Ureter (tissue), 1 donor: ENCODE measurements around the gene PDE4D. TPM values are rescaled to one million over a fixed set of nuclear protein-coding genes. Genes with fewer than 3 reads are reported as not detected.
"Not testable (repeated sequence)": the region's sequence is repeated elsewhere in the genome, so short reads cannot be mapped to it uniquely, and the experiment has no call there.

Source experiments
- DNase-seq: peaks from one replicate; pipeline ENCODE4 v3.0.0-alpha.2; 2020; ENCODE audit warnings: low spot score
- total RNA-seq: library from RNA; stranded (reverse); gene quantifications from one replicate; pipeline ENCODE4 v1.2.4, GENCODE V29; 2023
- donor health status: DM: yes; HTN: yes; CAD: no.

The PDE4D gene
- total RNA-seq, 1 donor from 2014 or later = 106 TPM

GRCh38 chr5:59473611-59474010 is 419.9 kb downstream of the PDE4D start:
- no peak for DNase-seq

GRCh38 chr5:59471463-59471862 is 422.1 kb downstream of the PDE4D start:
- DNase-seq = no peak

DNA sequence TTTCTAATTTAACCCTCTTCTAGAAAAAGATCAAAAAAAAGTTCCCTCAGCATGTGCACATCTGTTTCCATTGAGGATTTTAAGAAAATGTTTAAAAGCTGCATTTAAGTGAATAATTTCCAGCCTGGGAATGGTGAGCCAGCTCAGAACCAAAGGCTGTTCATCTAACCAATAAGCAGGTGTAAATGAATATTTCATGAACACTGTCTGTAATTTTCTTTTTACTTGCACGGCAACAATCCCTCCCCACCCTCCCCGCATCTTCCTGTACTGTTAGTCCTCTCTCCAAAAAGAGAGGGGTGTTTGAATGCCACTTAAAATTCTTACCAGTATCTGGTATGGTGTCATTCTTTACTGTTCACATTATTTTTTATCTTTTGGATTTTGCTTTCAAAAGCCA is 425.6 kb downstream of the PDE4D start:
- DNase-seq = no peak

DNA sequence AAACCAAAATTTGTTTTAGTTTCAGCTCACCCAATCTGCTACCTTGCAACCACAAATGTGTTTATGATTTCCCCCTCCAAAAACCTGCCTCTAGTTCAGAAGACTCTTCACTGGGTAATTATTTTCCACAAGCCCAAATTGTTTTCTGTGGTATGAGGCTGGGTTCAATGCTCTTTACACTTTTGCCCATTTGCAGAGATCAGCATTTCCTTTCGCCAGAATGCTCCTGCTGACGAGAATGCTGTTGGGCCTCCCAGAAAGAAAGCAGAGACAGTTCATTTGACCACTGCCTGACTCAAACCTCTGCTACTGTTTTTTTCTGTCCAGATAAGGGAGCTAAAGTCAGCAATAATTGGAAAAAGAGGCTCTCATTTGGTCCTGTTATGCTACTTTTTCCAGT is 427.3 kb downstream of the PDE4D start:
- no peak for DNase-seq

DNA sequence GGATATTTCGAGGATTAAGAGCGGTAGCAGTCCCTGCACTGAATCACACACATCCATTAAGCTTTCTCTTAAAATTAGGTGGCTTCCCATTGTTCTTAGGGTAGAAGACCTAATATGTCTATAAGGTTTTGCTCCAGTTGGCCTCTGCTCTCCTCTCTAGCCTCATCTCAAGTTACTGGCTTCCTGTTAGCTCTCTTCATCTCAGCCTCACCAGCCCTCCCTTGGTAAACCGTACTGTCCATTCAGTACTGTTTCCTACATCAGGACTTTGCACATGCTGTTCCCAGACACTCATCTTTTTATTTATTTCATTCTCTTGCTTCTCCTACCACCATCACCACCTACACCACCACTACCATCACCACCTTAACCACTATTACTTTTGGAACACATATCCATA is 428.6 kb downstream of the PDE4D start:
- DNase-seq = no peak

DNA sequence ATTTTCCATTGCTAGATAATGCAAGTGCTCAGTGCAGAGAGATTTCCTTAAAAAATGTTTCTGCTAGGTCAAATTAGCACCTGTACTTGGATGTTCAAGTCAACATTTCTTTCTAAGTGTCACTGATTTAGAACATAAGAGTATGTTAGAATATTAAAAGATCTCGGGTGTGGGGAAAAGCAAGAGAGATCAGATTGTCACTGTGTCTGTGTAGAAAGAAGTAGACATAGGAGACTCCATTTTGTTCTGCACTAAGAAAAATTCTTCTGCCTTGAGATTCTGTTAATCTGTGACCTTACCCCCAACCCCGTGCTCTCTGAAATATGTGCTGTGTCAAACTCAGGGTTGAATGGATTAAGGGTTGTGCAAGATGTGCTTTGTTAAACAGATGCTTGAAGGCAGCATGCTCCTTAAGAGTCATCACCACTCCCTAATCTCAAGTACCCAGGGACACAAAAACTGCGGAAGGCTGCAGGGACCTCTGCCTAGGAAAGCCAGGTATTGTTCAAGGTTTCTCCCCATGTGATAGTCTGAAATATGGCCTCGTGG is 429.8 kb downstream of the PDE4D start:
- not testable (repeated sequence) for DNase-seq

- DNase-seq = no peak
Observed at GRCh38 chr5:59462956-59463355, 430.6 kb downstream of the PDE4D start.

DNA sequence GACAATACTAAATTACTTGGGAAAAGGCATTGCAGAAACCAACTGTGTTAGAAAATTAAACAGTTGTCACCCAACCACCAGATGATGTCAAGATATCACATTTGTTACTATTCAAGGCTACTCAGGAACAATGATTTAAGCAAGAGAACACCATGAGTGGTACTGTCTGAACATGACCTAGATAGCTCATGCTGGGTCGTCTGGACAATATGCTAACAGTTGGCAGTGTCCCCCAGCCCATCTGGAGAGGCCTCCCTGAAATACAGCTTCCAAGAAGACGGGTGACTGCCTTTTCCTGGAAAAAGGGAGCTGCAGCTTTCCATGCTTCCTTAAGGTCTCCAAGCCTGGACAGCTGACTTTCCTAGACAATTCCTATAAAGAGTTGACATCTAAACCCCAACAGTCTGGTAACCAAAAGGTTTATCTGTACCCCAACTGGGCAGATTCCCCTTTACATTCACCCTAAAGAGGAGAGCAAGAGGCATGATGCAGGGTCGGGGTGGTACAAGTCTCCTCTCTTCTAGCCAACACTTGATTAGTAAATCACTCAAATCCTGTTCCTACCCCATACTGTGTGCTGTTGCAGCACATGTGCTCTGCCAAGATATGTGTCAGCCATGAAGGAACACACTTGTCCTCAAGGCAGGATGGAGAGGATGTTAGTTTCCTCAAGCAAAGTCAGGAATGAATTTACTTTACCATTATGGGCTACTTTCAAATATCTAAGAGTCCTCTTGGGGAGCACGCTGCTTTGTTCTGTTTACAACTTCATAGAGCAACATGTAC is 433.0 kb downstream of the PDE4D start:
- DNase-seq = no peak

- DNase-seq = no peak
Observed at GRCh38 chr5:59458966-59459729, 434.4 kb downstream of the PDE4D start.

DNA sequence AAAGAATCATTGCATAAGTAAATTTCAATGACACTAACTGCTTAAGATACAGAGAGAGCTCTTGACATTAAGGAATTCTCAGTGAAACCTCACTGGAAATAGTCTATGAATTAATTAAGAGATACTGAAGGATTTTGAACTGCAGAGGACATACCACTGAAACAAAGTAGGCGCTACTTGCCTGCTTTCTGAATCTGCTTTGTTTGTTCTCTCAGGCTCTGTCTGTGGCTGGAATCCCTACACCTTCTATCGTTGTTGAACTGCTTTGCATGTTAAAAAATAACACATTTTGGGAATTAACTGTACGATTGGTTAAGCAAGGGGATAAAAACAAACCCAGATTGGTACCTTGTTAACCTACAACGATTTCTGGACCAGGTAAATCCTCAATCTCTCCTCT is 435.2 kb downstream of the PDE4D start:
- no peak for DNase-seq

DNA sequence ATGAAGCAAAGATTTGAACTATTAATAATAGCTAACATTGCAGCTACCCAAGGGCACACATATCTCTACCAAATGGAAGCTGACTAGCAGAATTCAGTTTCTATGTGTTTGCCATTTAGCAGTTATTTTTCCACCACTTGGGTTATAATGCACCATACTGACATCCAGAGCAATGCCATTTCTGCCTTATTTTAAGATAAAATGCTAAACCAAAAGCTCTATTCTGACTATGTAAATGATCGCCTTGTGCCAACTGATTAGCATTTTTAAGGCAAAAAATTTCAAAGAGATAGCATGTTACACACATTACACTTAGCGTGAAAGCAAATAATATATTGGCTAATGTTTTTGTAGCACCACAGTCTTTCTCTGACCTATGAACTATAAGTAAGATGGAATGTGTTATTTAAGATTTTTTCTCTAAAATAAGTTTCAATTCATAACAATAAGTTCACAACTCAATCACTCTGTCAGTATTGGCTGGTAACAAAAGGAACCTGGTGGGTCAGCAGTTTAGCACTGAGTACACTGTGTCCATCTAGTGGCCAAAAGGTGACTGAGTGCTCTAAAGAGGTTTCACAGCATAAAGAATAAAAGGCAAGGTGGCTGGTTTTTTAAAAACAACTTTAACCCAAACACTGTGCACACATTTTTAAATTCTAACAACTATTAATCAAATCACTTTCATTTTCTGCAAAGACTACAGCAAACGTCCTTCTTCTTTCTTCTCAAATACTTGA is 443.5 kb downstream of the PDE4D start:
- DNase-seq = no peak

- no peak for DNase-seq
Observed at GRCh38 chr5:59446356-59446755, 447.2 kb downstream of the PDE4D start.

DNA sequence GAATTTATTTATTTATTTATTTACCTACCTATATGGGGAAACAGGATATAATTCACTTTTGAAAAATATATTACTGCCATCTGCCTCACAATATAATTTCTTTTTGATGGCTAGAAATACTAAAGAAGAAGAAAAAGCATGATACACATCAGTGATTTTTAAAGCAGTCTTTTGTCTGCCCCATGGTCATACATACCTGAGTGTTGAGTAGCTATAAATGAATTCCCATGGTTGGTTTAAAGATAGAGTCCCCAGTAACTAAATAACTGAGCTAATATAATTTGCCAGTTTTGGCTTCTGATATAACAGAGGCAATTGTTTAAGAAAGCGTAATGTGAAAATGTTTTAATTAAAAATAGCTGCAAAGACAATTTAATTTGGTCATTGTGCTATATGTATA is 447.8 kb downstream of the PDE4D start:
- DNase-seq = no peak

DNA sequence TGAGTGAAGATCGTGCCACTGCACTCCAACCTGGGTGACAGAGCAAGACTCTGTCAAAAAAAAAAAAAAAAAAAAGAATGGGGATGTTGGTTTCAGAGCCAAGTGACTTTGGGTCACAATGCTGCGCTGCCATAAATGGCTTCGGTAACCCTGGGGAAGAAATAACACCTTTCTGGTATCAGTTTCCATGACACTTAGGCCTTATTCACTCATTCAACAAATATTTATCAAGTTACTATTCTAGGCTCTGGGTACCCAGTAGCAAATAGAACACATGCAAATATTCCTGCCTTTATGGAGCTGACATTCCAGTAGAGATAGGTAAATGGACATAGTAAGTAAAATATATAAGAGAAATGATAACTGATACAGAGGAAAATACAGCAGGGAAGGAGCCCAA is 454.2 kb downstream of the PDE4D start:
- no peak for DNase-seq

DNA sequence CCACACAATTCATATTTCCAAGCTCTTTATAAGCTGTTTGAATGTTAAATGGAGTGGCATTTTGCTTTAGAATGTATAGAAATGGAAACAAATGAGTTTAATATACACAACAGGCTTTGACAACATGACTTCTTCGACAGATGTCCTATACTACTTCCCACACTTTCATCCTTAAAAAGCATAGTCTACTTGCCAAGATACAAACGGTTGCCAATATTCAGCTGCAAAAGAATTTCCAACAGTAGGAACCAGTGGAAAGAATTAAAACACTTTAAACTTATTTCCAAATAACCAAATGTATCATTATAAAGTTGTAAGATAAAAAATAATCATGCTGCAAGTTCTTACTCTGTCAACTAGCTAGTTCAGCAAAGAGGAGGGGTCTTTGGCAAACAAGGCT is 456.4 kb downstream of the PDE4D start:
- DNase-seq = no peak

- no peak for DNase-seq
Observed at GRCh38 chr5:59436364-59437148, 457.0 kb downstream of the PDE4D start.

DNA sequence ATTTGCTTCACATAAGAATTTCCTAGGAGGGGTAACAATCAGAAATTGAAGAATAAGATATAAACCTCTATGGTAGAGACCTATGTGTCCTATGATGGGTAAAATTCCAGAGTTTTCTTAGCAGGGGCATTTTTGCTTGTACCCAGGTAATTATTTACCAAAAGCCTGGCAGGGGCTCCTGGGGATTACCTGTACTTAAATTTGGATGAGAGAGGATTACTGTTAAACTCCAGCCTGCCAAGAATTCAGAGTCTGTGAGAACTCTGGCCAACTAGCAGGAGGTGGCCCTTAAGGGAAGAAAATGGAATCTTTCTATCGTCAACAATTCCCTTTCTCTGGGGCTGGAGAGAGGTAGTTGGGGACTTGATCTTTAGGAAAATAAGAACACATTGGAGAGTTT is 460.4 kb downstream of the PDE4D start:
- DNase-seq = no peak

DNA sequence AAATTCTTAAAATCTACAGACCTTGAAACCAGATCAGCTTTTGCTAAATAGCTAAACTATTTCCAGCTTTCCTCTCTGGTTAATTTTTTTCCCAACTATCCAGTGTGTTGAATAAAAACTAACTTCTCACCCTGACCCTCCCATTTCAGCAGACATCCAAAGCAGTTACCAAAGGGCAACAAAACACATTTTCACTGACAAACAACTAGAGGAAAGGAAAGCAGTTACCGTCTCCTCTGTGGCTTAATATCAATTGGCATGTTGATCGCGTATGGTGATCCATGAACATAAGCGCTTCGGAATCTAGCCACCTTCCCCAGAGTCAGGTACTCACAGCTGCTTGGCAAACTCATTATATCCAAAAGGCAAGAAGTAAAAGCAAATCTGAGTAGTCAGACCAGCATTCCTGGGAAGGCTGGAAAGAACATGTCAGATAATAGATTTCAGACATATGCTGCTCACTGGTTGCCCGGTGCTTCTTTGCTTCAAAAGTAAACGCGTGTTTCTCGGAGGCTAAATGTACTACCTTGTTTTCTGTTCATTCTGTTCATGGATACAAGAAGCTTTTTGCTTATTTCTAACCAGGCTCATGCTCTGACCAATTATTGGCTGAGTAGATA is 463.4 kb downstream of the PDE4D start:
- no peak for DNase-seq

DNA sequence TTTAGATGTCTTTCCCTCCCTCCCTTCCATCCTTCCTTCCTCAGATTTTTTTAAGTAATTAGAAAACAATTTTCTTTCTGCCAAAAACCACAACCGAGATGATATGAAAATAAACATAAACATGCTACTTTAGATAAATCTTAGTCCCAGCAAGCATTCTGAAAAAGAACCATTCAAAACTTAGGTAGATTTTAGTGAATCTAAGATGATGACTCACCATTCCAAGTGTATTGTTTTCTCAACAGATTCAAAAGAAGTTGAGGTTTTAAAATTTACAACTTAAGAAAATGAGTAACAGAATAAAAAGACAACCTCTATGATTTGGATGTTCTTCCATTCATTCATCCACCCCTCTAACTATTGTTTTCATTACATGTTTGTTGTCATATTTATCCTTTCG is 465.1 kb downstream of the PDE4D start:
- DNase-seq = no peak

- DNase-seq = no peak
Observed at GRCh38 chr5:59424515-59424914, 469.0 kb downstream of the PDE4D start.

DNA sequence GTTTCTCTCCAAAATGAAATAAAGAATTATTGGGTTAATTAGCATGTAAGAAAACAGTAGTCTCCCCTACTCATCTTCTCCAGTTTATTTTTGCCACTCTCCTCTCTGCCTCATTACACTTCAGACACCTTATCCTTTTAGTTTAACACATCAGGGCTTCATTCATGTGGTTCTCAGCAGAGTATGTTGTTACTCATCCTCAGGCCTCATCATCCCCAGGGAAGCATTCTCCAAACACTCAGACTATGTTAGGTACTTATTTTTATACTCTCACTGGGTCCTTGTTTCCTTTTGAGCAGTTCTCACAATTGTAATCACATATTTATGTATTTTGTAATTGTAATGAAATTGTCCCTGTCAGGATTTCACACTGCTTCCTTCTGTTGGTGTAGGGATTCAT is 470.5 kb downstream of the PDE4D start:
- no peak for DNase-seq
